SKM-1 treated with dmso at 0.1 percent for 144 hours (cell line): ENCODE results near the gene PRKCZ.

ENCODE experiments used
- DNase-seq: peaks from one replicate; lab custom pipeline; 2025; ENCODE audit not compliant: unreplicated experiment; lab: John Stamatoyannopoulos, UW

Gene PRKCZ

DNA sequence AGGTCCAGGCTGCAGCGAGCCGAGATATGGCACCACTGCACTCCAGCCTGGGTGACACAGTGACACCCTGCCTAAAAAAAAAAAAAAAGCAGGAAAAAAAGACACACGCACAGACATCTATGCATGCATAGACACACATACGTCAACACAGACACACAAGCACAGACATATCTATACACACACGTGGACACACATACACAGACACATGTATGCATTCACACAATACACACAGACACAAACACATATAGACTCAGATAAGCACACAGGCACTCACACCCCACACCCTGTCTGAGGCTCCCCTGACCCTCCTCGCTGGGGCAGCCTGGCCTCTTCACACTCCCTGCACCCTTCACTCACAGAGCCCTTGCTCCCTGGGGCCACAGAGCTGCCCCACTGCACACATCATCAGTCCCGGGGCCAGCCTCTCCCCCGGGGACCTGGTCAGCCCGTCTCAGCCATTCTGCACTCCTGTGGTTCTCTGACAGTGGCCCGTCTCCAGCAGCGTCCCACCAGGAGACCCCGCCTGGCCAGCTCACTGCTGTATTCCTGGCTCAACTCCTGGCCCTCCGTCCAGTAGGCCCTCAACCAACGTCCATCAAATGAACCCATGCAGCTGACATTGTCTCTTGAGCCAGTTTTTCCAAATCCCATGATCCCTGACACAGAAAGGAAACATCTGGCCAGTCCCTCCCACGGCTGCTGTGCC is 4.6 kb upstream of the PRKCZ start:
- DNase-seq, result no peak

DNA sequence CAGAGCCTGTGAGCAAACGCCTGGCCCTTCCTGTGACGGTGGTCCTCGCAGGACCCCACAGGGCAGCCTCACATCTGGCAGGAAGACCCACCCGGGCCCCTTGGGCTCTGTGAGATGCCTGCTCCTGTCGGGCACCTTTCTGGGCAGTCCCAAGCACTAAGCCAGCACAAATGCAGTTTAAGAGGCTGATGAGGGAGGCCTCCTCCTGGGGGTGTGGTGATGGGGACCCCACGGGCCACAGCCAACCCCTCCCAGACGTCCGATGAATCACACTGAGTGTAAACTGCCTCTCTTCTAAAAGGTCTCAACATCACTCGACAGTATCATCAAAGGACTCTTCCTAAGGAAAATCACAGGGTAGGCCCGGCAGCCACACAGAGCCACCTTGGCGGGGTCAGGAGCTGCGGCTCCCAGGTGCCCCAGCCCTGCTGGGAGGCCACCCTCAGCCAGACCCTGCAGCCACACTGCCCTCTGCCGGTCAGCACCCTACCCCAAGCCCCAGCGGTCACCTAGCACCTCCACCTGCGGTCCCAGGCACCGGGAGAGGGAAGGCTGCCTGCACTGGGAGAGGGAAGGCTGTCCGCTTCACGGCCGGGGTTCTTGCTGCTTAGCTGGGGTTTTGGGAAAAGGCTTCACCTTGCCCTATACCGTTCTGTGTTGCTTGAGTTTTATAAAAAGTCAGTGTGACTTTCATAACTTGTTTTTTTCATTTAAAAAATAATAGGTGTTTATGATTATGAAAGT is 3.9 kb upstream of the PRKCZ start:
- DNase-seq, result peak; percentile 15

DNA sequence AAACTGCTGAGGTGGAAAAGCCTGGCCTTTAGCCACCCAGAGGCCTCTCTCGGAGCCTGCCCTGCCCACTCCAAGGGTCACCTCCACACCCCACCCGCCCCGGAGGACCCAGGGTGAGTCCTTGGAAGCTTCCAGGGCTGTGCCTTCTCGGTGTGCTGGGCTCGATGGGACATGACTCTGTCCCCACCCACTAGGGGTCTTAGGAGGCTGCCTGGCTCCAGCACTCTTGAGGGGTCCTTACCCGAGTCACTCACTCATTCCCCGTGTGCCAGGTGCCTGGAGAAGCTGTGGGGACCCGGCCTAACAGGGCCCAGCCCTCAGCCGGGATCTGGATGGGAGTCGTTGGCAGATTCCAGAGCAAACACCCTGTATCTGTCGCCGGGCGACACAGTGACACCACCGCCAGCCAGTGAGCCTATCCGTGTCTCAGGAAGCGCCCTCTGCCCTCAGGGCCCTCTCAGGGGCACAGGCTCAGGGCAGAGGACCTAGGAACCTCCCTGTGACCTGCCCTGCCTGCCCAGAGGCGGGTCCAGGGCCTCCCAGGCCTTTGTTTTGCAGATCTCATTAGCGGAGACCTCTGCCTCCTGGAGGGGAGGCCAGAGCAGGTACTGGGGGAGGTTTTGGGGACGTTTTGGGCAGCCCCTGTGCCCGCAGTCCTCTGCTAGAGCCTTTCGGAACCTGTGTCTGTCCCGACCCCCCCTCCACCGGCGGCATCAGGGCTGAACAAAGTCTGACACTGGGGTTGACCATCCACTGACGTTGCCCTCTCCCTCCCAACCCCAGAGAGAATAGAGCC is 3.1 kb upstream of the PRKCZ start:
- no peak for DNase-seq

DNA sequence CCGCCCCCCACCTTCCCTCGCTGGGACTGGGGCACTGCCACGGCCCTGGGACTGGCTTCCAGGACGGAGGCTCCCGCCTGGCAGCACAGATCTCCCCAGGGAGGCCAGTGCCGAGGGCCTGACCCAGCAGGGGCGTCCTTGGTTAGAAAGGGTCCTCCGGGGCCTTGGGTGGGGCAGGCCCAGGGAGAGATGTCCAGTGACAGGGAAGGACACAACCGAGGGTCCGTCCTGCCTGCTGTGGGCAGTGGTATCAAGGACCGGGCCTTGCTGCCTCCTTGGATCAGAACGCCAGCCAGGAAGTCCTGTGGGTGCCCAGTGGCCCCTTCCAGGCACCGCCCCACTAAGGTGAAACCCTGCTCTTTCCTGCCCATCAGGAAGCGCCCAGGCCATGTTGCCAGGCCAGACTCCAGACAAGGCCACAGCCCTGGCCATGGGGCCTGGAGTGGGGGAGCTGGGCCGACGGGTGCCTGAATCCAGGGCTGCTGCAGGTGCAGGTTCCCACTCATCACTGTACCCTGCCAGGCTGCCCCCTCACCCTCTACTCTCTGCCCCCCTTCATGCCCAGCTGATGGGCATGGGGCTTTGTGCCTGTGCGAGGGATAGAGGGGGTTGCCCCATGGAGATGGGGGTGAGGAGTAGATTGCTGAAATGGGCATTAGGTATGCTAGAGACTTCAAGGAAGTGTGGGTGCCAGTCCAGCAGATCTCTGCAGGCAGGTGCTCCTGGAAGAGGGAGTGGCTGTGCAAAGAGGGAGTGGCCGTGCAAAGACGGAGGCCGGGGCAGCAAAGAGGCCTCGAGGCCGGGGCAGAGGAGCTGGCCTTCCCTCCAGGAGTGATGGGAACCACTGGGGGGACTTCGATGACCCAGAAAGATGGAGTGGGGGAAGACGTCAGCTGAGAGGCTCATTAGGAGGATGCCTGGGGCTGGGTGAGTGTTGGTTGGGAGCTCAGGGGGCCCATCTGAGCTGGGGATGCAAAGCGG is 2.2 kb upstream of the PRKCZ start:
- DNase-seq, result no peak

DNA sequence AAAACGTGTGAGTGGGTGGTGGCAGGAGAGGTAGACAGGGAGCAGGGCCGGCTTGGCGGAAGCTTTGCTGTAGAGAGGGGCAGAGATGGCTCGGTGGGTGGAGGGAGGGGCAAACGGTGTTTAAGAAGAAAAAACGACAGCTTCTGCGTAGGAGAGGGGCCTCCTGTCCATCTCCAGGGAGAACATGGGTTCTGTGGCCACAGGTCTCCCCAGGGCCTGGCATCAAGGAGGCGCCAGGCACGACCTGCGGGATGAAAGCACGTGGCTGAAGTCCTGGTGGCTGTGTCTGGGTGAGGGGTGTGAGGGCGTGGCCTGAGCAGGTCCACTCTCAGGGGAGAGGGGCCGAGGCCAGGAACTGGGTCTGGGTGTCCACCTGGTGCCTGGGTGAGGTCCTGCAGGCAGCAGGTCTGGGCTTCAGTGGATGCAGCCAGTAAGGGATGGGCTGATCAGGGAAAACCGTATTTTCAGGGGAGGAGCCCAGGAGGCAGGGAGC is 940 bp upstream of the PRKCZ start:
- peak; percentile 16 for DNase-seq

DNA sequence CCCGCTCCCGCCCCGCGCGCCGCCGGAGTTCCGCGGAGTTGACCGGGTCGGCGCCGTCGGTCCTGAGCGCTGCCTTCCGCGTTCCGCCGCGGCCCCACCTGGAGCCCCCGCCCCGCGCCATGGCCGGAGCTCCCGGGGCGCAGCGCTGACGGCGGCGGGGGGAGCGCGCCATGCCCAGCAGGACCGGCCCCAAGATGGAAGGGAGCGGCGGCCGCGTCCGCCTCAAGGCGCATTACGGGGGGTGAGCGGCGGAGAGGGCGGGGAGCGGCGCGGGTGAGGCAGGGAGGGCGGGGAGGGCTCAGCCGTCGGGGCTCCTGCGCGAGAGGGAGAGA is 216 bp downstream of the PRKCZ start:
- no peak for DNase-seq

DNA sequence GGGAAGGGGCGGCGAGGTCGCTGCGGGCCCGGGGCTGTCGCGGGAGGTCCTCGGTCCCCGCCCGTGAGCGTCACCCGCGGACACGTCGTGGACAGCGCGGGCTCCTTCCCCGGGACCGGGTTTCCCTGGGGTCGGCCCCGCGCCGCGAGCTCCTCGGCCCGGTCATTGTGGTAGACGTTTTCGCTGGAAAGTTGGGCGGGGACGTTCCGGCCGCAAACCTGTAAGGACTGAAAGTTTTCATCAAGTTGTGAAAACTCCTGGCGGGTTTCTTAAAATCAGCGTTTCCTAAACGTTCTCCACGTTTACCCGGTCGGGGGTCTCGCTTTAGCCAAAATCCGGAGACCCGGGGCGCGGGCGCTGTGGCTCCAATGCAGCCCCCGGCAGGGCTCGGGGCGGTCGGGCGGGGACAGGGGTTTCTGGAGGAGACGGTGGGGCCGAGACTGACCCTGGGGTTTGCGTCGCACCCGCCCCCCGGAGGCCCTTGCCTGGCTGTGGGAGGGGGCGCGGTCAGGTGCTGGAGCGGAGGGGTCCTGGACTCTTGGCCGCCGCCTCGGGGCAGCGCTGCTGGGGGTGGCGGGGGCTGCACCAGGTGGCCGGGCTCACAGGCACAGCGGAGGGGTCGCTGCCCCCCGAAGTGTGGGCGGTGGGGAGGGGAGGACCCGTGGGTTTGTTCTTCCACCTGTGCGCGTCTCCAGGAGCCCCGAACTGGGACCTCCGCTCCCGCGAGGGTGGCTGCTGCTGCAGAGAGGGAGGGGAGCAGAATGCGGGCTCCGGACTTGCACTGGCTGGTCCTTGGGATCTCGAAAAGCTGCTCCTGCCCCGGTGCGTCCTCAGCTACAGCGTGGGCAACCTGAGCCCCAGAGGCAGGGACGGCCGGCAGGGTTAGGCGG is 827 bp downstream of the PRKCZ start:
- DNase-seq, result no peak

DNA sequence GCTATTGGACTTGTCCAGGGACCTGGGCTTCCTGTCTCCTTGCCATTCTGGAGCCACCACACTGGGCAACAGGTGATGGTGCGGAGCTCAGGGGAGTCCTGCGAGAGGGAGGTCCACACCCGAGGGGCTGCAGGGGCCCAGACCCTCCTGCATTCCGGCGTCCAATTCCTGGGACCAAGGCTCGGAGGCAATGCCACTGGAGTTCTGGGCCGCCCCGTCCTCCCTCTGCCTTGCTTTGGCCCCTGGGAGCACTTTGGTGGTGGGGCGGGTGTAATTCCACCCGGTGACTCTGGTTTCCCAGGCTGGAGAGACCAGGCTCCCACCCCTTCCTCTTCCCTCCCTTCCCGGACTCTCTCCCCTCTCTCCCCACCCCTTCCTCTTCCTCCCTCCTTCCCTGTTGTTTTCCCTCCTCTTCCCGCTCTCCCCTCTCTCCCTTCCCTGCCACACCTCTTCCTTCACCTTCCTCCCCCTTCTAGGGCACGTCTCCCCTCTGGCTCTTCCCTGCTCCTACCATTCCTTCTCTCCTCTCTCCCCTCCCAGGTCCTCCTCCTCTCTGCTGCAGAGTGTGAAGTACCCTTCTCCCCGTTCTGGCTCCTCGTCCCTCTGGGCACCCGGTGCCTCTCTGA is 2.0 kb downstream of the PRKCZ start:
- no peak for DNase-seq

DNA sequence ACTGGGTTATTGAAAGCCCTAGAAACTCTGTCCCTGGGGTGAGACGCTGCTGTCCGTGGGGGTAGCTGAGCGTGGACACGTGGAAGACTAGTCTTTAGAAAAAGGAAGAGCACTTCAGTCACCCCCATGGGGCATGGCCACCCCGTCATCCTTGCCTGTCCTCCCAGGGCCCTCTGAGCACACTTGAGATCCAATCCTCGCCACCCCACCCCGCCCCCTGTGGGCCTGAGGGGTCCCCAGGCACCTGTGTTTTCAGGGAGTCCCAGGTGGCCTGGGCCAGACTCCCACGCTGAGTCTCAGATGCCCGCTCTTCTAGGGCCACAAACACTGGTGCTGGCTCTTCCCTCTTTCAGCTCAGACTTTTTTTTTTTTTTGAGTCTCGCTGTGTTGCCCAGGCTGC is 2.5 kb downstream of the PRKCZ start:
- DNase-seq, result no peak

DNA sequence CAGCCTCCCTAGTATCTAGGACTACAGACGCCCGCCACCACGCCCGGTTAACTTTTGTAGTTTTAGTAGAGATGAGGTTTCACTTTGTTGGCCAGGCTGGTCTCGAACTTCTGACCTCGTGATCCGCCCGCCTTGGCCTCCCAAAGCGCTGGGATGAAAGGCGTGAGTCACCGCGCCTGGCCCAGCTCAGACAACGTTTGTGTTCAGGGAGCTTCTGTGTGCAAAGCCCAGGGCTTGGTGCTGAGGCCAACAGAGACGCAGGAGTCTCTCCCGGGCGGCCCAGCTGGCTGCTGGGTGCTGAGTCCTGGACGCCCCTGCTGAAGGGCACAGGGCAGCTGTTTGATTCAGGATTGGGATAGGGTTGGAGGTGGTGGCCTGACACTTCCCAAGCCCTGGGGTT is 3.0 kb downstream of the PRKCZ start:
- no peak for DNase-seq

DNA sequence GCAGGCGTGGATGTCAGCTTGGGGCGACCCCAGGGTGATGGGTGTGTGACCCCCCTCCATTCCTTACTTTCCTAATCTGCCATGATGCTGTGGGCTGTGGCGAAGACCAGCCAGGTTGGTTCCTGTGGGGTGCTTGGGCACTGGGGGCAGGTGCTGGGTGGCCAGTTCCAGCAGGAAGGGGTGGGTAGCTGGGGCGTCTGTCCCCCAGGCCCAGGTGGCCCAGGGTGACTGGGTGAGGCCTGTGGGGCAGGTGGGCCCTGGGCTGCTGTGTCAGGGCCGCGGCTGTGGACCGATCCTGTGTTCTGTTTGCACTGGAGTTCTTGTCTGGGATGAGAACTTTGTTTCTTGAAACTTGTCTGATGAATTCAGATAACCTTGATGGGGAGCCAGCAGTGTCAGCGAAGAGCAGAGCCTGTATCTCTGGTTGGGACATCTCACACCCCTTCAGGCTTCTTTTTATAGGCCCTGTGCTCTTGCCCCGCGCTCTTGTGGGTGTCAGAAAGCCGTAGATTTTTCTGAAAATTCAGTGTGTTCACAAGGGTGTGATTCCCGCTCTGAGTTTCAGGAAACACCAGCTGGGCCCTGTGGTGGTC is 3.7 kb downstream of the PRKCZ start:
- no peak for DNase-seq

DNA sequence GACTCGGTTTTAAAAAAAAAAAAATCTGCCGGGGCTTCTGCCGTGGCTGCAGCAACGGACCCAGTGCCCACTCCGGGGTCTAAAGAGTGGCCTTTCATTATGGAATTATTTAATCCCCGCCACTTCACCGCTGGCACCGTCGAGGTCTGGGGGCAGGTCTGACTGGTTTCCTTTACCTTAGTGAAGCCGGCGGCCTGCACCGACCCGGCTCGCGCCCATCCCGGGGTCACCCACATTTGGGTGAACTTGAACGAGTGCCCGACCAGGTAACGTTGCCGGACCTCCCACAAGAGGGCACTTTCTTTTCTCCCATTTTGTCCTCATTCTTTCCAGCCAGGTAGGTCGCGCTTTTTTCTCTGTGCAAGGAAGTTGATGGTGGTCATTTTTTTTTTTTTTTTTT is 4.3 kb downstream of the PRKCZ start:
- no peak for DNase-seq

DNA sequence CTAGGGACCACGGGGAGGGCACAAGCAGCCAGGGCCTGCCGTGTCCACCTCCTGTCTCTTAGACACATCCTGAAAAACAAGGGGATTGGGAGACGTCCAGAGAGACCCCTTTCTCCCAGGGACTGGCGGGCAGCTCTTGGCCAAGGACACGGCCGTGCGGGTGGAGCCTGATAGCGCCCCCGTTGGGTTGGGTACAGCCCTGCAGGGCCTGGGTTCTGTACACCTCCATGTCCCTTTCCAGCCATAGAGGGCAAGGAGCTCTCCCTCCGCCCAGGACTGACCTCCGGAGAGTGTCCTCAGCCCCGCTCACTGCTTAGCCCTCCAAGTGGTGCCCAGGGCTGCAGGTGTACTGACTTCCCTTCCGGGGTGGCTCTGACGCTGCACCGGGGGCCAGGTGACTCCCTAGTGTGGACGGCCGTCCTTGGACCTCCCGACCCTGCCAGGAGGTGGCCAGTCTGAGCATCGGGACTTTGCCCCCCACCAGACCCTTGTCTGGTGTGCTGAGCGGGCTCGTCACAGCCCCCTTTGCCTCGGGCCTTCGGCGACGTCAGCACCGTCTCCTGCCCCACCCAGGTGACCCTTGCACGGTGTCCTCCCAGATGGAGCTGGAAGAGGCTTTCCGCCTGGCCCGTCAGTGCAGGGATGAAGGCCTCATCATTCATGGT is 5.8 kb downstream of the PRKCZ start:
- no peak for DNase-seq

DNA sequence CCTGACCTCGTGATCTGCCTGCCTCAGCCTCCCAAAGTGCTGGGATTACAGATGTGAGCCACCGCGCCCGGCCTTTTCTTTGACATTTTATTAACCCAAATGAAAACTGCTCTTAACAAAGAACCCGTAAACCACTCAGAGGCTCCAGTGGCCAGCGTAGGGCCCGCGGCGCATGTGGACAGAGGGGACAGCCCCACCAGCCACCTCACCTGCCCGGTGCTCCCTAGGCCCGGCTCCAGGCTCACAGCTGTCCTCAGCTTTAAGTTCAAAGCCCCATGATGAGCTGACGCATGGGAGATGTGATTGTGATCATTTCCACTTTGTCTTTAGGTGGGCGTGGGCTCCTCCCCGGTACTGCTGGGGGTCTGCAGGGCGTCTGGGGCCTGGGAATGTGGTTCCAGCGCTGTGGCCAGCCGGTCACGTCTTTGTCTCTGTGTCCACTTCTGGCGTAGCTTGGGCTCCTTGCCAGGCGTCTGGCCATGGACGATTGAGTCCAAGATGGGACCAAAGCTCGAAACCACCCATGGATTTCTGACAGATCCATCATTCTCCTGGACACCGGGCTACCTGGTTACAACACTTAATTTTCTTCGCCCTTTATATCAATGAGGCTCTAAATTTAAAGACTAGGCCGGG is 6.9 kb downstream of the PRKCZ start:
- no peak for DNase-seq

DNA sequence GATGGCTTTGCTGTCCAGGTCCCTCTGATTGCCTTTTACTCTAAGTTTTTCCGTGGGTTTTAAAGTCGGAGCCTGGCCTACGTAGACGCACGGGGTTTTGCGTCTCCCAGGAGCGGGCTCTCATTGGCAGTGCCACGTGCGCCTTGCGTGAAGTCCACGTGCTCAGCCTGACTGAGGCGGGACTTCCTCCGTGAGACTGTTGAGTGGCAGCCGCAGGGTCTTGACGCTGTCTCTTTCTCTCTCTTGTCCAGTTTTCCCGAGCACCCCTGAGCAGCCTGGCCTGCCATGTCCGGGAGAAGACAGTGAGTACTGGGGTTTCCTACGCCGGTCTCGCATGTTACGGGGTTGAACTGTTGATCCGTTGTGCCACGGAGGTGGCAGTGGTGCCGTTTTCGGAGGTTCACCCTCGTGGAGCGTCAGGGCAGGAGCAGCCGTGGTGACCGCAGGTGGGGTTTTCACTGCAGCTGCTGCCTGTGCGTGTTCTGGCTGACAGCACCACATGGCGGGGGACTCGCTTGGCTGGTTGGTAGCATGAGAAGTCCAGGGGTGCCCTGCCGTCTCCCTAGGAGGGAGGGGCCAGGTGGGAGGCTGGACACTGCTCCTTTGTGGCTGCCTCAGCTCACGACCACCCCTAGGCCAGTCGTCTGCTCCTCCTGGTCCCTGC is 9.2 kb downstream of the PRKCZ start:
- DNase-seq, result no peak

DNA sequence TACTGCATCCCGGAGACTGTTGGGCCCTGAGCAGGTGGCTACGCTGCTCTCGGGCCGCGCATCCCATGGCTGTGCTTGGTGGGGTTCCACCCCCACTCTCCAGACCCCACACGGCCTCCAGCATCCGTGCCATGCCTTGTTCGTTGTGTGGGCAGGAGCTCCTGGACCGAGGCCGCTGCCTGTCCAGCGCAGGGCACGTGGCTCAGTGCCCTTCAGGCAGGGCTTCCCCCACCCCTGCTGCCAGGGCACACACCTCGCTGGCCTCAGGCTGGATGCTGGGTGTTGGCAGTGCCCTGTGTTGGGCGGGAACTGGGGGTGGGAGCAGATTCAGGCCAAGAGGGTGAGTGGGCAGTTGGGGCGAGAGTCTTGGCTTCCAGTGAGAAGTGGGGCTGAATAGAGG is 9.9 kb downstream of the PRKCZ start:
- DNase-seq, result no peak

DNA sequence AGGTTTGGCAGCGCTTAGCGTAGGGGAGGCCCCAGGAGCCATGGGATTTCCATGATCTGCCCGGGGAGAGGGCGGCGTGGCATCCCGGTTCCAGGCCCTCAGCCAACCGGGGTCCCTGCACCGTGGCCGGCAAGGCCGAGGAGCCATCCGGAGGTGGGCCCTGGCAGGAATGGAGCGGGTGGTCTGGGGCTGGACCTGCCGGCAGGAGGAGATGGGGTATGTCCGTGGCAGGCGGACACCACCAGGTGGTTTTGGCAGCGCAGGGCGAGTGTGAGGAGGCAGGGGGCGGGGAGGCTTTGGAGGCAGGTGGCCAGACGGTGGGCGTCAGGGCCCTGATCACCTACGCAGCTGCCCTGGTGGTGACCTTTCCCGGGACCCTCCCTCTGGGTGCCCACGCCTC is 10.3 kb downstream of the PRKCZ start:
- DNase-seq, result no peak
